ENCODE data around the gene CEBPZ.

GRCh38 chr2:37230581-37230980 lies 815 bp downstream of the CEBPZ start:
- TF ChIP-seq CTCF (IDR thresholded peaks at IDR 0.05; ENCODE audit: borderline replicate concordance, extremely low read depth, low read length, poor library complexity, severe bottlenecking) = no peak
- TF ChIP-seq EZH2 (IDR thresholded peaks at IDR 0.05; ENCODE audit: borderline replicate concordance, low read depth, low read length, severe bottlenecking) = no peak

Data from DND-41 (cell line).